ENCODE results near the gene FRG2B.
"Not testable (repeated sequence)": the region's sequence is repeated elsewhere in the genome, so short reads cannot be mapped to it uniquely, and the experiment has no call there.

Gene FRG2B

DNA sequence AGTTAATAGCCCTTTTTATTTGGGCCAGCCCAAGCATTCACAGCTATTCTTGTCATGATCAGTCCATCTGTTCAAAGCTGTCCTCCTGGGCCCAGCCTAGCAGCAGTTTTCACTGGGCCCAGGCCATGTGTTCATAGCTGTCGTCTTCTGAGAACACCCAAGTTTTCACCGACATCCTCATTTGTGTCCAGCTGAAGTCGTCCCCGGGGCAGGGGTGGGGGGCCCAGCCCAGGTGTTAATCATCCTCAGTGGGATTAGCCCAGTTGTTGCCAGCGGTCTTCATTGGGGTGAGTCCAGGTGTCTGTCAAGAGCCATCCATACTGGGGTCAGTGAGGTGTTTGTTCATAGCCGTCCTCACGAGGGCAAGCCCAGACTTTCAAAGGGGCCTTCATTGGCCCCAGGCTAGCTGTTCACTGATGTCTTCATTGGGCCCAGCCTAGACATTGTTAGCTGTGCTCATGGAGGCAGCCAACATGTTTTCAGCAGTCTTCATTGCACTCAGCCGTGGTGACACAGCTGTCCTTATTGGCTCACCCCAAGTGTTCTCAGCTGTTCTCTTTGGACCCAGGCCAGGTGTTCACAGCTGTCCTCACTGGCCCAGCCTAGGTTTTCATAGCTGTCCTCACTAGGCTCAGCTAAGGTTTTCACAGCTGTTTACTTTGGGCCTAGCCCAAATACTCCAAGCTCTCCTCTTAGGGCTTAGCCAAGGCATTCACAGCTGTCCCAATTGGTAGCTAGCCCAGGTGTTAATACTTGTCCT, 10.0 kb downstream of the FRG2B start:
- DNase-seq (ENCODE audit: insufficient read length, low spot score) (no peak), FAIRE-seq (no peak)
- TF ChIP-seq POLR2A (IDR thresholded peaks at IDR 0.05; ENCODE audit: low read depth, low read length): no peak

DNA sequence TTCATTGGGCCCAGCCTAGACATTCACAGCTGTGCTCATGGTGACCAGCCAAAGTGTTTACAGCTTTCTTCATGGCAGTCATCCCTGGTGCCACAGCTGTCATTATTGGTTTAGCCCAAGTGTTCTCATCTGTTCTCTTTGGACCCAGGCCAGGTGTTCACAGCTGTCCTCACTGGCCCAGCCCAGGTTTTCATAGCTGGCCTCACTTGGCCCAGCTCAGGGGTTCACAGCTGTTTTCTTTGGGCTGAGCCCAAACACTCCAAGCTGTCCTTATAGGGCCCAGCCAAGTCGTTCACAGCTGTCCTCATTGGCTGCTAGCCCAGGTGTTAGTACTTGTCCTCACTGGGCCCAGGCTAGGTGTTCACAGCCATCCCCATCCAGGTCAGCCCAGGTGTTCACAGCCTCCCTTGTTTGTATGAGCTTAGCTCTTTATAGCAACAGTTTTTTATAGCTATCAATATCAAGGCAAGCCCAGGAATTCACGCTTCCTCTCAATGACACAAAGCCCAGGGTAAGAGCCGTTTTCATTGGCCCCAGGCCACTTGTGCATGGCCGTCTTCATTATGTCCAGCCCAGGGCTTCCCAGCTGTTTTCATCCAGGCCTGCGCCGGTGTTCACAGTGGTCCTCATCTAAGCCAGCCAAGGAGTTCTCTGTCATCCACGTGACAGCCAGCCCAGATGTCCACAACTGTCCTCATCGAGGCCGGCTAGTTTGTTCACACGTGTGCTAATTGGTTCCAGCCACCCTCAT, 11.6 kb downstream of the FRG2B start:
- FAIRE-seq (no peak), DNase-seq (ENCODE audit: insufficient read length, low spot score) (no peak)
- no peak for TF ChIP-seq POLR2A (IDR thresholded peaks at IDR 0.05; ENCODE audit: low read depth, low read length)

DNA sequence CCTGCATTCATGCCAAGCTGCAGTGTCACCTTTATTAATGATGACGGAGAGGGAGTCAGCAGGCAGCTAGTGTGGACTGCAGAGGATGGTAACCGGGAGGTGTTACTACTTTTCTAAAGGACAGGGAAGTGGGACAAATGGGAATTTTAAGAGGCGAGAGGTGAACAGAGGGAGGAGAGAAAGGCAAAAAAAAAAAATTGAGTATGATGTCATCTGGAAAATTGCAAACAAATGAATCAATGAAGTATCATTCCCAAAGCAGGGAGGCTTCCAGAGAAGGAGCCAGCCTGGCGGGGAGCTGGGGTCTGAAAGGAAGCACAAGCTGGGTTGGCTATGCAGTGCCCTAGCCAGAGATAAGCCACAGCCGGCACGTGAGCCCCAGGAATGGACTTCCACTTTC, 12.9 kb downstream of the FRG2B start:
- FAIRE-seq: no peak
- no peak for DNase-seq (ENCODE audit: insufficient read length, low spot score)

DNA sequence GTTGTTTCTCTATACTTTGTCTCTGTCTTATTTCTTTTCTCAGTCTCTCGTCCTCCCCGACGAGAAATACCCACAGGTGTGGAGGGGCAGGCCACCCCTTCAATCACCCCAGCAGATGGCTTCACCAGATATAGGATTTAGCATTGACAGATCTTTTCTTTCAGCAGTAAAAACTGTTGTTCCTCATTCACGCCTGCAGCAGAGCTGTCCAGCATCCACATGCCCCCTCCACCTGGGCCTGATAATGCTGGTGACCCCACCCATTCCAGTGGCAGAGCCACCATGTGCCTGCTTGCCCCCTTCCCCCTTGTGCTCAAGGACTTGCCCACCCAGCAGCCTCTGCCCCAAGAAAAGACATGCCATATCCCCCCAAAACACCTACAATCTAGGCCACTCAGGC, 15.5 kb downstream of the FRG2B start:
- no peak for DNase-seq (ENCODE audit: insufficient read length, low spot score)
- TF ChIP-seq POLR2A (IDR thresholded peaks at IDR 0.05; ENCODE audit: low read depth, low read length): no peak
- FAIRE-seq: no peak

More for the DNA sequence above, 12.9 kb downstream of the FRG2B start:
- no peak for TF ChIP-seq POLR2A (IDR thresholded peaks at IDR 0.05; ENCODE audit: low read depth, low read length)

DNA sequence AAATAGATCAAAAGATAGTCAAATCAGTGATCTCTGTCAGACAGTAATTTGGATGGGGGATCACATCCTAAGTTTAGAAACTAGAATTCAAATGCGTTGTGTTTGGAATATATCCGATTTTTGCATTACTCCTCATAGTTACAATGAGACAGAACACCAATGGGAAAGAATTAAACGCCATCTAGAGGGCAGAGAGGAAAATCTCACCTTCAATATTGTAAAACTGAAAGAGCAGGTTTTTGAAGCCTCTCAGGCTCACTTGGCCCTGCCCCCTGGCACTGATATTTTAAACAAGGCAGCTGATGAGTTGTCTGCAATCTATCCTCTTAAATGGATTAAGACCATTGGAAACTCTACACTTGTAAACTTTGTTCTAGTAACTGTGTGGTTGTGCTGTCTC, 17.7 kb downstream of the FRG2B start:
- DNase-seq (ENCODE audit: insufficient read length, low spot score): no peak
- FAIRE-seq: no peak
- TF ChIP-seq POLR2A (IDR thresholded peaks at IDR 0.05; ENCODE audit: low read depth, low read length): no peak

DNA sequence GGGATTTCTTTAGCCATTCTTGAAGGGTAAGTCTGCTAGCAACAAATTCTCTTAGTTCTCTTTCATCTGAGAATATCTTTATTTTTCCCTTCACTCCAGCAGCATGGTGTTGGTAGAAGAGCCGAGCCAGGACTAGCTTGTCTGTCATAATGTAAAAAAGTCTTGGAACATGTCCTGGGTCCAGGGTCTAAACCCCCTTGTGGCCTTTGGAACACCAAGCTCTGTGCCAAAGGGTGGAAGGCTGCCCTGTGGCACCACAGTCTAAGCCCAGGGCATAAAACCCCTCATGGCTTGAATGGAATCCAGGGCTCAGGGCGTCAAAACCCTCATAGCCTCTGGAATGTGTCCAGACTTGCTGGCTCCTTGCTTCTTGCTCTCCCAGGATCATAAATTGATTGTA, 23.2 kb downstream of the FRG2B start:
- not testable (repeated sequence) for DNase-seq (ENCODE audit: insufficient read length, low spot score); FAIRE-seq

DNA sequence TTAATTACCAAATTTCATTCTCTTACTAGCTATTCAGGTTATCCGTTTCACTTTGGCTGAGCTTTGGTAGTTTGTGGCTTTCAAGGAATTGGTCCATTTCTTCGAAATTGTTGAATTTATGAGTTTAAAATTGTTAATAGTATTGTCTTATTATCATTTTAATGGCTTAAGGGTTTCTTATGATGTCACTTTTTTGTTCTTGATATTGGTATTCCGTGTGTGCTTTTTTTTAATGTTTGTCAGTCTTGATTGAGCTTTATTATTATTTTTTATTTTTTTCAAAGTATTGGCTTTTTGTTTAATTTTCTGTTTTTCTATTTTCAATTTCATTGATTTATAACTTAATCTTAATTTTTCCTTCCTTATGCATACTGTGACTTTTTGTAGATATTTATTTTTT, 25.9 kb downstream of the FRG2B start:
- FAIRE-seq (no peak), DNase-seq (ENCODE audit: insufficient read length, low spot score) (no peak)
- TF ChIP-seq POLR2A (IDR thresholded peaks at IDR 0.05; ENCODE audit: low read depth, low read length): no peak

DNA sequence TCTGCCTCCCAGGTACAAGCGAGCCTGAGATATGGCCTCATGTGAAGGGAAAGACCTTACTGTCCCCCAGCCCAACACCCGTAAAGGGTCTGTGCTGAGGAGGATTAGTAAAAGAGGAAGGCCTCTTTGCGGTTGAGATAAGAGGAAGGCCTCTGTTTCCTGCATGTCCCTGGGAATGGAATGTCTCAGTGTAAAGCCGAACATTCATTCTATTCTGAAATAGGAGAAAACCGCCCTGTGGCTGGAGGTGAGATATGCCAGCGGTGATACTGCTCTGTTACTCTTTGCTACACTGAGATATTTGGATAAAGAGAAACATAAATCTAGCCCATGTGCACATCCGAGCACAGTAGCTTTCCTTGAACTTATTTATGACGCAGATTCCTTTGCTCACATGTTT, 26.7 kb downstream of the FRG2B start:
- FAIRE-seq; DNase-seq (ENCODE audit: insufficient read length, low spot score): not testable (repeated sequence)

DNA sequence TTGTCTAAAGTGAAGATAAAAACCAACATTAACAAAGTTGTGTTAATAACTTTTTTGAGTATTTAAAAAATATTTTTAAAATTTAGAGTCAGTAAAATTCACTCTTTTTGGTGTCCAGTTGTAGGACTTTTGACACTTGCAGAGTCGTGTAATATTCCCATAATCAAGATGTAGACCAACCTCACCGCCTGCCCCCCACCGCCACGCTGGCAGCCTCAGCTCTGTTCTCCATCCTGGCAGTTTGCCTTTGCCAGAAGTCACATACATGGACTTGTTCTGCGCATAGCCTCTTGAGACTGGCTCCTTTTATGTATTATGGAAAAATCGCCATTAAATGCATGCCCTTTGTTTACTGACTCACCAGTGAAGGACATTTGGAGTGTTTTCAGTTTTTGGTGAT, 33.9 kb downstream of the FRG2B start:
- DNase-seq (ENCODE audit: insufficient read length, low spot score) (no peak), FAIRE-seq (no peak)
- no peak for TF ChIP-seq POLR2A (IDR thresholded peaks at IDR 0.05; ENCODE audit: low read depth, low read length)

DNA sequence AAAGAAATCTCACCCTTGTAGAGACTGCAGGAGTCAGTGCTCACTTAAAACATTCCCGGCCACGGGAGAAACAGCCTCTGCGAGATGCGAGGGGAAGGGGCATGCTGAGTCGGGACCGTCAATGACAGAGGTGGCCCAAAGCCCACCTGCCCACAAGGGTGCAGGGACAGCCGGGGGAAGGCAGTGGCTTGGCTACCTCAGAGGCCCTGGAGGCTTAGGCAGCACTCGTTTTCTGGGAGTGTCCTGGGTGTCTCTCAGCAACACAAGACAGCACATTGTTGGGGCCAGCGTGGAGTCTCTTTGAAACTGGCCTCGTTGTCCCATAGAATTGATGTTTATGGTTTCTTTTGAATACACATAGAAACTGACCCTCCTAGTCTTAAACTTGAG, 35.6 kb downstream of the FRG2B start:
- TF ChIP-seq POLR2A (IDR thresholded peaks at IDR 0.05; ENCODE audit: low read depth, low read length): no peak
- DNase-seq (ENCODE audit: insufficient read length, low spot score) (no peak), FAIRE-seq (no peak)

DNA sequence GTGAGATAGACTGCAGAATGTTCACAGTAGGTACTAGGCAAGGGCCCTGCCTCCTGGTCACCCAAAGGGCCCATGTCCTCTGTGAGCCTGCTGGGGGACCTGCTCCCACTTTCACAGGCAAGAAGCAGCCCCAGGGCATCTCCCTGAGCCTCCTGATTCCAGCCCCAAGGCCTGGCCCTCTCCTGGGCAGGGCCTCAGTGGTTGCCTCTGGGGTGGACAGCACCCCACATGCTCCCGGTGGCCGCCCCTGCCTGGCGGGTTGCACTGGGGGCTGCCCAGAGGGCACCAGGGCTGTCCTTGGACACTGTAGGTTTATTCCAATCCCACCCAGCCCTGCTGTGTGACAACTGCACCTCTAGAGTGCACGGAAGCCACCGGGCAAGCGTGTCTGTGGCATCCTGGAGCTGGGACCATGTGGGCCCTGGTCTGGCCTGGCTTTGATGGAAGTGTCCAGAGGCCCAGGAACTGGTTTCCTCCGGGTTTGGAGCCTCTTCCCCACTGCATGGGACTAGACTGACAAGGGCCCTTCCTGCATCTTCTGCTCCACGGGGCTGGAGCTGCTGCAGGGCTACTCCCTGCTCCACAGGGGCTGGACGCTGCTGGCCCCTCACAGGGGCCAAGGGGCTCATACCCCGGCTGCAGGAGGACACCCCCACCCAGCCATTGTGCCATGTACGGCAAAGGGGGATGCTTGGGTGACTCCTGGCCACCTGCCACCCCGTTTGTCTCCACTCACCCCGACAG, 36.2 kb downstream of the FRG2B start:
- DNase-seq (ENCODE audit: insufficient read length, low spot score) (no peak), FAIRE-seq (no peak)
- TF ChIP-seq POLR2A (IDR thresholded peaks at IDR 0.05; ENCODE audit: low read depth, low read length): no peak

DNA sequence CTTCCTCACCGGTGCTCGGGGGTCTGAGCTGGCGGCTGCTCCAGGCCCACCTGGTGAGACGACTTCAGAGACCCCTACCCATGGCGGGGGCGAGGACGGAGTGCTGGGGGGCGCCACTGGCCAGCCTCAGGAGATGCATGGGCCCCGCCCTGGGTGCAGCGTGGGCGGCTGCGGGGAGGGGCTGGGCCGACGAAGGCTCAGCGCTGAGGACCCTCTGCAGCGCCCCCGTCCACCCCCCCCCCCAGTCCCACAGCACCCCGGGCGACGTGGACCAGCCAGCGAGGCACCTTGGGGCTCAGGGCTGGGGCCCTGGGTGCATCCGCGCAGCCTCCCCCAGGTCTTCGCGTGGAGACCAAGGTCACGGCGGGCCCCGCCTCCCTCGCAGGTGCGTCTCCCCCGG, 49.6 kb downstream of the FRG2B start:
- FAIRE-seq; DNase-seq (ENCODE audit: insufficient read length, low spot score): not testable (repeated sequence)

Data from H54 (cell line).